Cardiac muscle cell (in vitro differentiated cells and primary cell): ENCODE data around the gene ID3. TPM values are rescaled to one million over a fixed set of nuclear protein-coding genes. Genes with fewer than 3 reads are reported as not detected.

ENCODE experiments used
- DNase-seq, 2 donors: peaks; one replicate each; pipeline versions ENCODE4 v3.0.0 to v3.0.0-alpha.2; 2010 to 2017; ENCODE audit warnings: low read depth in 1 of 2, low spot score in 1 of 2
- H3K27ac ChIP-seq: fragments of 200-600 bp; sonication (generic); 2 replicates; pipeline ENCODE4 v1.5.1; 2016
- H3K27me3 ChIP-seq: fragments of 200-600 bp; sonication (generic); 2 replicates; pipeline ENCODE4 v1.6.0; 2016; ENCODE audit warnings: control low read depth
- H3K36me3 ChIP-seq: fragments of 200-600 bp; sonication (generic); 2 replicates; pipeline ENCODE4 v1.5.1; 2016; ENCODE audit warnings: control low read depth
- H3K4me1 ChIP-seq: fragments of 200-600 bp; sonication (generic); 2 replicates; pipeline ENCODE4 v1.8.1; 2017; ENCODE audit warnings: low read depth, mild to moderate bottlenecking, mixed run types
- H3K4me3 ChIP-seq: fragments of 200-600 bp; sonication (generic); 2 replicates; pipeline ENCODE4 v1.5.1; 2016; ENCODE audit warnings: mild to moderate bottlenecking
- H3K9me3 ChIP-seq: fragments of 200-600 bp; sonication (generic); 2 replicates; pipeline ENCODE4 v1.5.1; 2017; ENCODE audit warnings: low read depth, mild to moderate bottlenecking, control low read depth
- polyA plus RNA-seq: library from polyadenylated mRNA; unstranded; fragments of >200 nt; fragmentation: Nextera tagmentation; extraction: Ambion mirVana; gene quantifications from 2 replicates; pipeline ENCODE4 v1.2.1, GENCODE V29; 2016
- total RNA-seq: library from RNA; depleted of rRNA; stranded (reverse); fragments of >200 nt; gene quantifications from 2 replicates; pipeline ENCODE4 v1.2.3, GENCODE V29; 2016
- TF ChIP-seq, protein P1 (sequence below): IDR thresholded peaks from 2 replicates; pipeline ENCODE4 v1.5.1; 2012; ENCODE audit warnings: low read depth, mild to moderate bottlenecking, low read length

Gene ID3
- total and polyA plus RNA-seq, 2 experiments from 2014 or later = 703 to 784 TPM

DNA sequence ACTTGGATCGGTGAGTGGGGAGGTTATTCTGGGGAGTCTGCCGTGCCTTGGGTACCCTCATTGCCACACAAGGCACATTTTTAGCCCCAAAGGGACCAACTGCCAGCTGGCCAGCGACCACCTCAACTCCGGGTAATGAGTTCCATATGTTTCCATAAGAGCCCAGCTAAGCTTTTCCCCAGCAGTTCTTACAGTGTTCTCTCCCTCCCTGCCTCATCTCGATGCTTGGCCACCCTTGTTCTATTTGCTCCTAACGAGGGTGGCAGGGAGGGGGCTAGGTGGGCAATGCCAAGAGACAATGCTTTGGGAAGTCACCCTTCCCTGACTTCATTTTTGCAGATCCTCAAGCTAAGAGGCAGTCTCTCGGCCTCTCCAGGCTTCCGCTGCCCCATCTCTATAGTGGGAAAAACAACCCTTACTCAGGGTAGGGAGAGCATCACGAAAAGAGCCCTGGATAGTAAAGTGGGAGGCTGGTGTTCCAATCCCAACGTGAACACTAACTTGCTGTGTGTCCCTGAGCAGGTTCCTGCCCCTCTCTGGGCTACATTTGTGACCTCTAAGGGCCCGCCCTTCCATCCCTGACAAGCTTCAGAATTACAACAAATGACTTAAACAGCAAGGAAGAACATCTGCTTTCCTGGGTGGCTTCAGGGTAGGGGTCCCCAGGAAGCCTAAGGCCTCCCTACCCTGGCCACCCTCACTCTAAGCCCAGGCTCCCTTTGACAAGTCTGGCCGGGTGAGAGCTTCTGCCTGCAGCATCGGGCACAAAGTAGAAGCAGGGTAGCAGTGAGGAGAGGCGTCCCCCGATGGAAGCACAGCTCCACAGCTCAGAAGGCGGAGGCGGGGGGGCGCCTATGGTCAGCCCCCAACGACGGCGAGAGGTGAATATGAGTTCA lies 5.8 kb downstream of the ID3 start:
- TF ChIP-seq, protein P1, sequence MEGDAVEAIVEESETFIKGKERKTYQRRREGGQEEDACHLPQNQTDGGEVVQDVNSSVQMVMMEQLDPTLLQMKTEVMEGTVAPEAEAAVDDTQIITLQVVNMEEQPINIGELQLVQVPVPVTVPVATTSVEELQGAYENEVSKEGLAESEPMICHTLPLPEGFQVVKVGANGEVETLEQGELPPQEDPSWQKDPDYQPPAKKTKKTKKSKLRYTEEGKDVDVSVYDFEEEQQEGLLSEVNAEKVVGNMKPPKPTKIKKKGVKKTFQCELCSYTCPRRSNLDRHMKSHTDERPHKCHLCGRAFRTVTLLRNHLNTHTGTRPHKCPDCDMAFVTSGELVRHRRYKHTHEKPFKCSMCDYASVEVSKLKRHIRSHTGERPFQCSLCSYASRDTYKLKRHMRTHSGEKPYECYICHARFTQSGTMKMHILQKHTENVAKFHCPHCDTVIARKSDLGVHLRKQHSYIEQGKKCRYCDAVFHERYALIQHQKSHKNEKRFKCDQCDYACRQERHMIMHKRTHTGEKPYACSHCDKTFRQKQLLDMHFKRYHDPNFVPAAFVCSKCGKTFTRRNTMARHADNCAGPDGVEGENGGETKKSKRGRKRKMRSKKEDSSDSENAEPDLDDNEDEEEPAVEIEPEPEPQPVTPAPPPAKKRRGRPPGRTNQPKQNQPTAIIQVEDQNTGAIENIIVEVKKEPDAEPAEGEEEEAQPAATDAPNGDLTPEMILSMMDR = no peak
- Histone ChIP-seq H3K4me1 (peaks cover 49% of the 10 kb centered on the region), H3K27ac (peak overlapping the region; percentile 100), H3K4me3 (peak overlapping the region; percentile 16), H3K27me3 (no peaks in the 10 kb centered on the region), H3K9me3 (no peaks in the 10 kb centered on the region), H3K36me3 (peaks cover 7% of the 10 kb centered on the region)
- no peak for DNase-seq

GRCh38 chr1:23551849-23552248 lies 7.5 kb downstream of the ID3 start:
- H3K9me3 ChIP-seq = no peaks in the 10 kb centered on the region
- H3K36me3 ChIP-seq = no peaks in the 10 kb centered on the region
- TF ChIP-seq, protein P1 = no peak
- H3K27me3 ChIP-seq = no peaks in the 10 kb centered on the region
- no peak for DNase-seq
- H3K4me1 ChIP-seq = peaks cover 48% of the 10 kb centered on the region
- no peak overlapping the region for H3K4me3 ChIP-seq
- H3K27ac ChIP-seq = peak overlapping the region; percentile 100

DNA sequence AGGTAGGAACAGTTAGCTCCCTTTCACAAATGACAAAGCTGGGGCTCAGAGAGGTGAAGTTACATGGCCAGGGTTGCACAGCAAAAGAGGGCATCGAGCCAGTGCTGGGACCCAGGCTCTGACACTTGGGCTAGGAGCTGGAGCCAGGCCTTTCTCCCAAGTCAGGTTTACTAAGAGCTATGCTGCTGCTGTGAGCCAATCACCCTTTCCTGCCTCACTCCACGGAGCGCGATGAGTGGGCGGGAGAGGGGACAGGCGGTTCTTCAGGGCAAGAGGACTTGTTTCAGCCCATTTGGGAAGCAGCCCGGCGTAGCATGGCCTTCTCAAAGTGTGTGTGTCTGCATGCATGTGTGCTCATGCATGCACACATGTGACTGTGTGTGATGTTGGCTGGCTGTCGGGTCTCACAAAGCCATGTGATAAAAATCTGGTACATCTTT lies 10.6 kb downstream of the ID3 start:
- H3K4me1 ChIP-seq = peaks cover 31% of the 10 kb centered on the region
- peak in 1 of 2 donors; percentile 76 for DNase-seq
- no peak overlapping the region for H3K4me3 ChIP-seq
- TF ChIP-seq, protein P1 = no peak
- H3K27ac ChIP-seq = no peak overlapping the region
- H3K9me3 ChIP-seq = no peaks in the 10 kb centered on the region
- no peaks in the 10 kb centered on the region for H3K27me3 ChIP-seq
- no peaks in the 10 kb centered on the region for H3K36me3 ChIP-seq

GRCh38 chr1:23546897-23547584 lies 12.3 kb downstream of the ID3 start:
- no peak for DNase-seq
- H3K36me3 ChIP-seq = no peaks in the 10 kb centered on the region
- TF ChIP-seq, protein P1 = no peak
- peaks cover 21% of the 10 kb centered on the region for H3K4me1 ChIP-seq
- H3K27me3 ChIP-seq = no peaks in the 10 kb centered on the region
- no peak overlapping the region for H3K27ac ChIP-seq
- no peak overlapping the region for H3K4me3 ChIP-seq
- H3K9me3 ChIP-seq = no peaks in the 10 kb centered on the region

DNA sequence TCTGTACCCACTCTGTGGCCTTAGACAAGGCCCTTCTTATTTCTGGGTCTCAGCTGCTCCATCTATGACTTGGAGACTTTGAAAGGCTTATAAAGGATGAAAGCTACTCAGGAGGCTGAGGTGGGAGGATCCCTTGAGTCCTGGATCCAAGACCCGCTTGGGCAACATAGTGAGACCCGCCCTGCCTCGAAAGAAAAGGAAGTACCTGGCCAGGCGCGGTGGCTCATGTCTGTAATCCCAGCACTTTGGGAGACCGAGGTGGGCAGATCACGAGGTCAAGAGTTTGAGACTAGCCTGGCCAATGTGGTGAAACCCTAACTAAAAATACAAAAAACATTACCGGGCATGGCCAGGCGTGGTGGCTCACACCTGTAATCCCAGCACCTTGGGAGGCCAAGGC lies 13.4 kb downstream of the ID3 start:
- peak overlapping the region; percentile 52 for H3K27ac ChIP-seq
- TF ChIP-seq, protein P1 = no peak
- H3K36me3 ChIP-seq = no peaks in the 10 kb centered on the region
- H3K4me1 ChIP-seq = peaks cover 11% of the 10 kb centered on the region
- no peak overlapping the region for H3K4me3 ChIP-seq
- DNase-seq = no peak
- no peaks in the 10 kb centered on the region for H3K27me3 ChIP-seq
- H3K9me3 ChIP-seq = no peaks in the 10 kb centered on the region
